Smooth muscle cell of bladder (primary cell): ENCODE results near the gene OXTR. TPM values are rescaled to one million over a fixed set of nuclear protein-coding genes. Genes with fewer than 3 reads are reported as not detected.

Source experiments
- total RNA-seq: library from RNA; depleted of rRNA; stranded (reverse); fragments of >200 nt; gene quantifications from 2 replicates; pipeline ENCODE4 v1.2.3, GENCODE V29; 2014

OXTR gene
- total RNA-seq: 0.37 and 0.57 TPM in 2 replicates

DNA sequence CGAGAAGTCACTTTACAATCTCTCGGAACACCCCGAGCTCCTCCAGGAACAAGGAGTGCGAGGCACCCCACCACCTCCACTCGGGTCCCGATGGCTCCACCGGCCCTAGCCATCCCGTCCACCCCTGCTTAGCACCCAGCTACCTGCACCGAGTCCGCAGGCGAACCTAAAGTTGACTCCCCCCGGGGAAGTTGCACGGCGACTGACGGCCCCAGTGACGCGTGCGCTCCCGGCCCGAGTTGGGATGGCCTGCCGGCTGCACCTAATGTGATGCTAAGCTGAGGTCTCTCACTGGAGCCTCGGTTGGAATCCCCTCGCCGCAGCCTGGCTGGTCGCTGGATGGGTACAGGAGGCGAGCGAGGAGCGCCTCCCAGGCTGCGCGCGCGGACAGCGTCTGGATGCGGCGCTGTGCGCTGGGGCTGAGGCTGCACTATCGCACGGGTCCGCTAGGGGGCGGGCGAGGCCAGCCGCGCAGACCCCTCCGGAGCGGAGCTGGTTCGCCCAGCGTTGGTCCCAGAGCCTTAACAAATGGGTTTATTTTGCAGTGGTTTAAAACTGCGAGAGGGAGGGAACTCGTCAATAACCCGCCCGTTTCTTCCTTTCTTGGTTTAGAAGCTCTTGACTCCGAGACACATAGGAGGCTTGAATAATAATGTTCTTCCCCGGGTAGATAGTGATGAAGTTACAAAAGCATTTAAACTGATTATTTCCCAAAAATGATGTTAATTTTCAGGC, at the start of gene OXTR:
OXTR (minus strand) TSS at position 526 of the 735 bp plus-strand sequence. CDS start 1,426 bp downstream, outside the sequence.

DNA sequence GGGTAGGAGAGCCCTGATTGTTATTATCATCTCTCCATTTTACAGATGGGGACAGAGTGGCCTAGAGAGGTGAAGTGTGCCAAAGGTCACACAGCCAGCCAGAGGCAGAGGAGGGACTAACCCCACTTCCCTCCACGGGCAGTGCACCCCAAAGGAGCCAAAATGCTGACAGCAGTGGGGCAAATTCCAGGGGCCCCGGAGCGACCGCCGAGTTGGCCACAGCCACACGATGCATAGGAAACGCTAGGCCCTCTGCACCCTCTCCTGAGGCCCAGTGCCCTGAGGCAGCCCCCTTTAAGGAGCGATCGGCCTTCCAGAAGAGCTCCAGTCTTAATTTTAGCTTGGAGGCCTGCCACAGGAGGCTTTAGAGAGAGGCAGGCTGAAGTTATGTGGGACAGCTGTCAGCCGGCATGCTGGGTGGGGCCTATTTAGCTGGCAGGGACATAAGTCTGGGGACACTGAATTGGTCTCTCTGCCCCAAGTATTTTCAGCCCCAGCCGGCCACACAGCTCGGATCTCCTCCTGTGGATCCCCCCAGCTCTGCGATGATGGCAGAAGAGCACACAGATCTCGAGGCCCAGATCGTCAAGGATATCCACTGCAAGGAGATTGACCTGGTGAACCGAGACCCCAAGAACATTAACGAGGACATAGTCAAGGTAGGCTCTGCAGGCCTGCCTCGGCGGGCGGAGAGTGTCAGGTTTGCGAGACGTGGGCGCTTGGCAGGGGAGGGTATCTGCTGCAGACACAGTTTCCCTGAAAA, 35.9 kb downstream of the OXTR start, which contains the start of gene CAV3:
CAV3 (plus strand) TSS at position 471 of the 763 bp plus-strand sequence; CDS start at position 546, 75 bp downstream.

Other genes starting within 250 kb of the OXTR start
- under 0.01 TPM in 1 of 2 replicates, not detected in the other for gene SSUH2, start 124.8 kb downstream of the OXTR start, total RNA-seq
- not detected in 2 replicates for gene CAV3, start 35.8 kb downstream of the OXTR start, total RNA-seq
- gene RAD18, start 193.9 kb upstream of the OXTR start, total RNA-seq: 4.3 and 4.6 TPM in 2 replicates